ENCODE results near the gene IGF2BP3. TPM values are rescaled to one million over a fixed set of nuclear protein-coding genes. Genes with fewer than 3 reads are reported as not detected.

The IGF2BP3 gene
- polyA plus RNA-seq, 1 donor (not counting 4 experiments of a cell fraction or from before 2014, with no cell fraction given), result 22.3 TPM

- TF ChIP-seq CTCF (optimal IDR thresholded peaks at IDR 0.05 in 1 of 3, IDR thresholded peaks at IDR 0.05 in 1 of 3, conservative IDR thresholded peaks at IDR 0.05 in 1 of 3; ENCODE audit: extremely low read depth in 1 of 3, insufficient read depth in 2 of 3, low read length in 3 of 3) (no peak), EZH2 (IDR thresholded peaks at IDR 0.05; ENCODE audit: low read length) (no peak)
- no peaks in the 10 kb centered on the region for H3K79me2 ChIP-seq (ENCODE audit: control insufficient read depth, insufficient read depth, low read length)
- peaks cover 2% of the 10 kb centered on the region for H4K20me1 ChIP-seq (ENCODE audit: control insufficient read depth, extremely low read depth, insufficient read depth, low read length)
- no peak overlapping the region for H3K9ac ChIP-seq (ENCODE audit: control insufficient read depth, extremely low read depth, insufficient read depth, low read length)
- DNase-seq (ENCODE audit: low read depth, low spot score) (no peak), FAIRE-seq (no peak)
- peaks cover 24% of the 10 kb centered on the region for H3K4me1 ChIP-seq (ENCODE audit: control insufficient read depth, extremely low read depth, insufficient read depth, low read length)
- H3K9me3 ChIP-seq (ENCODE audit: control insufficient read depth, low read depth, low read length), result no peaks in the 10 kb centered on the region
- H3K4me3 ChIP-seq (ENCODE audit: control insufficient read depth in 2 of 3, extremely low read depth in 1 of 3, insufficient read depth in 2 of 3, low read depth in 1 of 3, low read length in 3 of 3), result no peak overlapping the region
- no peaks in the 10 kb centered on the region for H3K9me1 ChIP-seq (ENCODE audit: control insufficient read depth, extremely low read depth, insufficient read depth, low read length)
- peaks cover 0 to 3% of the 10 kb centered on the region in 2 experiments for H3K36me3 ChIP-seq (ENCODE audit: control insufficient read depth in 2 of 2, extremely low read depth in 1 of 2, insufficient read depth in 2 of 2, low read length in 2 of 2)
- H3K27ac ChIP-seq (ENCODE audit: control insufficient read depth, insufficient read depth, low read length), result no peak overlapping the region
- no peak overlapping the region for H2AFZ ChIP-seq (ENCODE audit: control insufficient read depth, low read length)
- H3K27me3 ChIP-seq (ENCODE audit: control insufficient read depth, extremely low read depth, insufficient read depth, low read length), result no peaks in the 10 kb centered on the region
- no peak overlapping the region for H3K4me2 ChIP-seq (ENCODE audit: control insufficient read depth, extremely low read depth, insufficient read depth, low read depth, low read length)
- dilution Hi-C loops (cut with MboI; ENCODE audit: extremely low pct_ligation_motif_present, low sequenced_read_pairs), result no loop called here
Observed at GRCh38 chr7:23332910-23333612, 137.2 kb downstream of the IGF2BP3 start.

- H2AFZ ChIP-seq (ENCODE audit: control insufficient read depth, low read length), result no peak overlapping the region
- H3K36me3 ChIP-seq (ENCODE audit: control insufficient read depth in 2 of 2, extremely low read depth in 1 of 2, insufficient read depth in 2 of 2, low read length in 2 of 2), result no peaks in the 10 kb centered on the region
- no peak overlapping the region for H3K27ac ChIP-seq (ENCODE audit: control insufficient read depth, insufficient read depth, low read length)
- H3K4me1 ChIP-seq (ENCODE audit: control insufficient read depth, extremely low read depth, insufficient read depth, low read length), result peaks cover 24% of the 10 kb centered on the region
- H3K9me3 ChIP-seq (ENCODE audit: control insufficient read depth, low read depth, low read length), result no peaks in the 10 kb centered on the region
- no peak overlapping the region for H3K4me2 ChIP-seq (ENCODE audit: control insufficient read depth, extremely low read depth, insufficient read depth, low read depth, low read length)
- H4K20me1 ChIP-seq (ENCODE audit: control insufficient read depth, extremely low read depth, insufficient read depth, low read length), result peaks cover 2% of the 10 kb centered on the region
- FAIRE-seq, result no peak
- no peaks in the 10 kb centered on the region for H3K9me1 ChIP-seq (ENCODE audit: control insufficient read depth, extremely low read depth, insufficient read depth, low read length)
- no peaks in the 10 kb centered on the region for H3K79me2 ChIP-seq (ENCODE audit: control insufficient read depth, insufficient read depth, low read length)
- no peak for TF ChIP-seq EZH2 (IDR thresholded peaks at IDR 0.05; ENCODE audit: low read length)
- TF ChIP-seq CTCF (optimal IDR thresholded peaks at IDR 0.05 in 1 of 3, IDR thresholded peaks at IDR 0.05 in 1 of 3, conservative IDR thresholded peaks at IDR 0.05 in 1 of 3; ENCODE audit: extremely low read depth in 1 of 3, insufficient read depth in 2 of 3, low read length in 3 of 3), result no peak
- no peak overlapping the region for H3K4me3 ChIP-seq (ENCODE audit: control insufficient read depth in 2 of 3, extremely low read depth in 1 of 3, insufficient read depth in 2 of 3, low read depth in 1 of 3, low read length in 3 of 3)
- H3K27me3 ChIP-seq (ENCODE audit: control insufficient read depth, extremely low read depth, insufficient read depth, low read length), result no peaks in the 10 kb centered on the region
- H3K9ac ChIP-seq (ENCODE audit: control insufficient read depth, extremely low read depth, insufficient read depth, low read length), result no peak overlapping the region
- dilution Hi-C loops (cut with MboI; ENCODE audit: extremely low pct_ligation_motif_present, low sequenced_read_pairs), result no loop called here
- no peak for DNase-seq (ENCODE audit: low read depth, low spot score)
Observed at GRCh38 chr7:23332193-23332592, 138.1 kb downstream of the IGF2BP3 start.

All from keratinocyte (primary cell).